Cardiac fibroblast (primary cell): Measurements from ENCODE around the gene RAB3C.

Experiments used
- DNase-seq, 2 donors: peaks; one replicate each; pipeline versions ENCODE4 v3.0.0 to v3.0.0-alpha.2; 2010; ENCODE audit warnings: low read depth in 2 of 2
- H3K4me3 ChIP-seq, 2 donors: replicated peaks in 1 of 2; 1 replicate in 1 of 2; 2 replicates in 1 of 2; pipeline ENCODE4 v1.5.1; 2011; ENCODE audit warnings: low read depth in 2 of 2, low read length in 2 of 2, mild to moderate bottlenecking in 2 of 2, moderate library complexity in 1 of 2
- CTCF ChIP-seq: IDR thresholded peaks from one replicate; pipeline ENCODE4 v1.5.1; 2011; ENCODE audit warnings: low read depth, mild to moderate bottlenecking, low read length, inconsistent platforms

Gene RAB3C

GRCh38 chr5:58775701-58776262, 192.9 kb downstream of the RAB3C start:
- H3K4me3 ChIP-seq = no peak overlapping the region
- TF ChIP-seq CTCF = no peak
- no peak for DNase-seq

GRCh38 chr5:58776559-58776958, 193.7 kb downstream of the RAB3C start:
- TF ChIP-seq CTCF = no peak
- no peak overlapping the region for H3K4me3 ChIP-seq
- no peak for DNase-seq

- no peak overlapping the region for H3K4me3 ChIP-seq
- TF ChIP-seq CTCF = no peak
- no peak for DNase-seq
These were observed 196.0 kb downstream of the RAB3C start for GRCh38 chr5:58778888-58779287.

GRCh38 chr5:58786035-58786434, 203.2 kb downstream of the RAB3C start:
- H3K4me3 ChIP-seq = no peak overlapping the region
- no peak for TF ChIP-seq CTCF
- DNase-seq = no peak

GRCh38 chr5:58786711-58787303, 203.9 kb downstream of the RAB3C start:
- no peak overlapping the region for H3K4me3 ChIP-seq
- no peak for TF ChIP-seq CTCF
- no peak for DNase-seq

- DNase-seq = no peak
- no peak for TF ChIP-seq CTCF
These were observed 205.1 kb downstream of the RAB3C start for GRCh38 chr5:58787987-58788386.

More at GRCh38 chr5:58787987-58788386, 205.1 kb downstream of the RAB3C start:
- no peak overlapping the region for H3K4me3 ChIP-seq
